ENCODE data around the gene ARID3A. TPM values are rescaled to one million over a fixed set of nuclear protein-coding genes. Genes with fewer than 3 reads are reported as not detected.

The ARID3A gene
- total RNA-seq, 1 donor from 2014 or later, result 149 TPM

DNA sequence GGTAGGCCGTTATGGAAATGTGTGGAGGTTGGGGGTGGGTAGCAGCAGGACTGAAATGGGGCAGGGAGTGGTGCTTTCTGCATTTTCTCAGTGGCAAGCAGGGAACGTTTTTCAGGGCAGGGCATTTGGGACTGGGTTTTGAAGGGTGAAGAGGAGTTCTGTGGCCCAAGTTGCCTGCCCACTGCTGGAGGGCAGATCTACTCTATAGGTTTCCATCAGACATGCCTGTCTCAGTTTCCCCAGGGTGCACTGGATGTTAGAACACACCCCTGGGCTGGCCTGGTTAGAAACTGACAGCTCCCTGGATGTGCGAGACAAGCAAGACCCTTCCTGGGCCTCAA lies 73.5 kb downstream of the ARID3A start:
- no peaks in the 10 kb centered on the region for H3K36me3 Mint-ChIP-seq (ENCODE audit: insufficient read depth)
- peaks cover 43% of the 10 kb centered on the region for H3K27me3 Mint-ChIP-seq
- no peak overlapping the region for H3K27ac Mint-ChIP-seq
- no peaks in the 10 kb centered on the region for H3K4me1 Mint-ChIP-seq (ENCODE audit: low read depth)
- TF ChIP-seq, protein P1, sequence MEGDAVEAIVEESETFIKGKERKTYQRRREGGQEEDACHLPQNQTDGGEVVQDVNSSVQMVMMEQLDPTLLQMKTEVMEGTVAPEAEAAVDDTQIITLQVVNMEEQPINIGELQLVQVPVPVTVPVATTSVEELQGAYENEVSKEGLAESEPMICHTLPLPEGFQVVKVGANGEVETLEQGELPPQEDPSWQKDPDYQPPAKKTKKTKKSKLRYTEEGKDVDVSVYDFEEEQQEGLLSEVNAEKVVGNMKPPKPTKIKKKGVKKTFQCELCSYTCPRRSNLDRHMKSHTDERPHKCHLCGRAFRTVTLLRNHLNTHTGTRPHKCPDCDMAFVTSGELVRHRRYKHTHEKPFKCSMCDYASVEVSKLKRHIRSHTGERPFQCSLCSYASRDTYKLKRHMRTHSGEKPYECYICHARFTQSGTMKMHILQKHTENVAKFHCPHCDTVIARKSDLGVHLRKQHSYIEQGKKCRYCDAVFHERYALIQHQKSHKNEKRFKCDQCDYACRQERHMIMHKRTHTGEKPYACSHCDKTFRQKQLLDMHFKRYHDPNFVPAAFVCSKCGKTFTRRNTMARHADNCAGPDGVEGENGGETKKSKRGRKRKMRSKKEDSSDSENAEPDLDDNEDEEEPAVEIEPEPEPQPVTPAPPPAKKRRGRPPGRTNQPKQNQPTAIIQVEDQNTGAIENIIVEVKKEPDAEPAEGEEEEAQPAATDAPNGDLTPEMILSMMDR (IDR thresholded peaks at IDR 0.05; ENCODE audit: unreplicated experiment), result no peak
- H3K4me3 Mint-ChIP-seq (ENCODE audit: low read depth), result peak overlapping the region; percentile 26
- H3K9me3 Mint-ChIP-seq (ENCODE audit: low read depth), result no peaks in the 10 kb centered on the region
- no peak for DNase-seq (ENCODE audit: low spot score, unreplicated experiment)

DNA sequence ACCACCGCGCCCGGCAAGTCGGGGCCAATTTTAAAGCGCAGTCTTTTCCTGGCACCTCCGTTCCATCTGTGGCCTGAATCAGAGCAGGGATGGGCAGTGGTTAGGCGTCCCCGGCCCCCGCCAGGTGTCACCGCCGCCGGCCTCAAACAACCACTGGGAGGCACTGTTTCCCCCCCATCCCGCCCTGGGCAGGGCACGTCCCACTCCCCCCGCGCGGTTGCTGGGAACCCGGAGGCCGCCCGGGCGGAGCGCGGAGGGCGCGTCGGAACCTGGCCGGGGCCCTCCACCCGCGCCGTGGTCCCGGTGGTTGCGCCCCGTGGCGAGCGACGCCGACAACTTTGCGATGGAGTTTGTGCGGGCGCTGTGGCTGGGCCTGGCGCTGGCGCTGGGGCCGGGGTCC lies 74.3 kb downstream of the ARID3A start, which contains the start of gene GRIN3B:
Gene GRIN3B (plus strand): TSS at position 325 of the 400 bp plus-strand sequence. CDS start 19 bp downstream, at position 344.
- Mint-ChIP-seq H3K27ac (no peak within 1 kb of the TSS), H3K9me3 (ENCODE audit: low read depth) (no peaks in the 10 kb centered on the region), H3K27me3 (peaks cover 44% of the 10 kb centered on the region), H3K4me3 (ENCODE audit: low read depth) (peak within 1 kb of the TSS; percentile 35), H3K36me3 (ENCODE audit: insufficient read depth) (no peaks in the 10 kb centered on the region), H3K4me1 (ENCODE audit: low read depth) (no peaks in the 10 kb centered on the region)
- TF ChIP-seq, protein P1 (IDR thresholded peaks at IDR 0.05; ENCODE audit: unreplicated experiment), result peak; percentile 71
- DNase-seq (ENCODE audit: low spot score, unreplicated experiment), result peak; percentile 75

DNA sequence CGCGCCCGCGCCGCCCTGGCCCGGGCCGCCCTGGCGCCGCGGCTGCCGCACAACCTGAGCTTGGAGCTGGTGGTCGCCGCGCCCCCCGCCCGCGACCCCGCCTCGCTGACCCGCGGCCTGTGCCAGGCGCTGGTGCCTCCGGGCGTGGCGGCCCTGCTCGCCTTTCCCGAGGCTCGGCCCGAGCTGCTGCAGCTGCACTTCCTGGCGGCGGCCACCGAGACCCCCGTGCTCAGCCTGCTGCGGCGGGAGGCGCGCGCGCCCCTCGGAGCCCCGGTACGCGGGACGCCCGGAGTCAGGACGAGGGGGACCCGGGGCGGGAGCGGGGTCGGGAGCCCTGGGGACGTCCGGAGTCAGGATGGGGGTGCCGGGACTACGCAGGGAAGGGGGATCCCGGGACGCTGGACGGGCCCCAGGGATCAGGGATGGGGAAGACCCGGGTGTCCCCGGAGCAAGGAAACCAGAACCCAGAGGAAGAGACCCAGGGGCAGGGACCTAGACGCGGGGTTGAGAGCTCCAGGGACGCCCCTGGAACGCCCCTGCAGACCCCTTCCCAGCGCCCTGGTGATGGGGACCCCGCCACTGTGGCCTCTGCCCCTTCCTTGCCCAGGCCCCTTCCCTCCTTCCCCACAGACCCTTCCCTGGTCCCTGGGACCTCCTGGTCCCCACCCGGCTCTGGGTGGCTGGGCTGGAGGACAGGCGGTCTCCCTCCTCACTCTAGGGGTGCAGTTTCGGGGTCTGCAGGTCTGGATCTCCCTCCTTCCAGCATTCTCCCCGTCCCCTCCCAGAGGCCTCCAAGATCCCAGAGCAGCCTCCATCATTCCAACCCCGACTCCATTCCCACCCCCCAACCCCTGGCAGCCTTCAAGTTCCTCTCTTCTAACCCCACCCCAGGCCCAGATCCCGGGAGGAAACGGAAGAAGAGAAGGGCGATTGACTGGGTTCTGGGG lies 75.0 kb downstream of the ARID3A start:
- peak overlapping the region; percentile 35 for H3K4me3 Mint-ChIP-seq (ENCODE audit: low read depth)
- H3K9me3 Mint-ChIP-seq (ENCODE audit: low read depth), result no peaks in the 10 kb centered on the region
- H3K4me1 Mint-ChIP-seq (ENCODE audit: low read depth), result no peaks in the 10 kb centered on the region
- TF ChIP-seq, protein P1 (IDR thresholded peaks at IDR 0.05; ENCODE audit: unreplicated experiment), result no peak
- no peaks in the 10 kb centered on the region for H3K36me3 Mint-ChIP-seq (ENCODE audit: insufficient read depth)
- no peak overlapping the region for H3K27ac Mint-ChIP-seq
- peaks cover 45% of the 10 kb centered on the region for H3K27me3 Mint-ChIP-seq
- no peak for DNase-seq (ENCODE audit: low spot score, unreplicated experiment)

DNA sequence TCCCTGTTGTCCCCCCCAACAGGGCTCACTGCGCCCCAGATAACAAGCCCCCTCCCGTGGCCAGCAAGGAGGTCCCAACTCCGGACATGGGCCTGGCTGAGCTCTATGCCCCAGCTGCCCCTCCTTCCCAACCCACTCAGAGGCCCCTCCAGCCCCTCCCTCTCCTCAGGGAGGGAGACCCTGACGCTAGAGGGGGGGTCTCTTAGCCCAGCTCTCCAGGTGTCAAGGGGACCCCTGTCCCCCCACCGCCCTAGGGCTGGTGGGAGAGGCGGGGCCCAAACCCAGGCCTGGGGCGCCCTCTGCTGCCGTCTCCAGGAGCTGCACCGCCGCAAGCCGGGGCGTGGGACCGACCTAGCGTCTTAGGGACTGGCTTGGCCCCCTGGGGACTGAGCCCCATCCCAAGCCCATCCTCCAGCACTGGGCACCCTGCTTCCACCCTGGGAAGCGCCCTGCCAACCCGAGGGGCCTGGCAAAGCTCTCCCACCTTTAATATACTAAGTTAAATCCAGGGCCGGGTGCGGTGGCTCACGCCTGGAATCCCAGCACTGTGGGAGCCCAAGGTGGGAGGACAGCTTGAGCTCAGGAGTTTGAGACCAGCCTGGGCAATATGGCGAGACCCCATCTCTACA lies 75.8 kb downstream of the ARID3A start:
- H3K4me3 Mint-ChIP-seq (ENCODE audit: low read depth), result no peak overlapping the region
- H3K27me3 Mint-ChIP-seq, result peaks cover 42% of the 10 kb centered on the region
- no peaks in the 10 kb centered on the region for H3K9me3 Mint-ChIP-seq (ENCODE audit: low read depth)
- TF ChIP-seq, protein P1 (IDR thresholded peaks at IDR 0.05; ENCODE audit: unreplicated experiment), result peak; percentile 93
- H3K27ac Mint-ChIP-seq, result no peak overlapping the region
- no peaks in the 10 kb centered on the region for H3K4me1 Mint-ChIP-seq (ENCODE audit: low read depth)
- H3K36me3 Mint-ChIP-seq (ENCODE audit: insufficient read depth), result peaks cover 2% of the 10 kb centered on the region
- peak; percentile 69 for DNase-seq (ENCODE audit: low spot score, unreplicated experiment)

DNA sequence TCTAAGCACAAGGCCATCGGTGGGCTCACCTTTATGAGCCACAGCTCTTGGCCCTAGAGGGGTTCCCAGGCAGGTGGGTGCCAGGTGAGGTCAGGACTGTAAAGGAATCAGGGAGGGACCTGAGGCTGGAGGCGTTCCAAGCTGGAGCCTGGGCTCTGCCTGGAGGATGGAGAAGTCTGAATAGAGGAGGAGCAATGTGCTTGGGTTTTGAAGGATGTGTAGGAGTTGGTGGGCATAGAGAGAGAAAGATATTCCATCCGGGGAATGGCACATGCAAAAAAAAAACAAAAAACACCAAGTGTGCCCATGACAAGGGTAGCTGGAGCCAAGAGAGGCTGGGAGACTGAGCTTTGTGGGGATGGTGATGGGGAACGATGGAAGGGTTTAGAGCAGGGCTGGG lies 76.8 kb downstream of the ARID3A start:
- H3K4me1 Mint-ChIP-seq (ENCODE audit: low read depth), result no peaks in the 10 kb centered on the region
- H3K9me3 Mint-ChIP-seq (ENCODE audit: low read depth), result no peaks in the 10 kb centered on the region
- H3K27ac Mint-ChIP-seq, result no peak overlapping the region
- TF ChIP-seq, protein P1 (IDR thresholded peaks at IDR 0.05; ENCODE audit: unreplicated experiment), result no peak
- H3K4me3 Mint-ChIP-seq (ENCODE audit: low read depth), result no peak overlapping the region
- DNase-seq (ENCODE audit: low spot score, unreplicated experiment), result no peak
- peaks cover 5% of the 10 kb centered on the region for H3K36me3 Mint-ChIP-seq (ENCODE audit: insufficient read depth)
- peaks cover 36% of the 10 kb centered on the region for H3K27me3 Mint-ChIP-seq
